Suprapubic skin (tissue), 4 donors: ENCODE measurements around the gene AMDHD2. TPM values are rescaled to one million over a fixed set of nuclear protein-coding genes. Genes with fewer than 3 reads are reported as not detected.

Experiments
- DNase-seq, 2 donors: peaks; one replicate each; pipeline ENCODE4 v3.0.0-alpha.2; 2019; ENCODE audit warnings: low spot score in 2 of 2
- H3K27ac ChIP-seq: fragments of 200-600 bp; sonication (generic); one replicate; pipeline ENCODE4 v1.5.1; 2019
- H3K27me3 ChIP-seq: fragments of 200-600 bp; sonication (generic); one replicate; pipeline ENCODE4 v1.5.1; 2019
- H3K36me3 ChIP-seq: fragments of 200-600 bp; sonication (generic); one replicate; pipeline ENCODE4 v1.5.1; 2019
- H3K4me1 ChIP-seq: fragments of 200-600 bp; sonication (generic); one replicate; pipeline ENCODE4 v1.5.1; 2019
- H3K4me3 ChIP-seq: fragments of 200-600 bp; sonication (generic); one replicate; pipeline ENCODE4 v1.5.1; 2019; ENCODE audit warnings: mild to moderate bottlenecking
- H3K9me3 ChIP-seq: fragments of 200-600 bp; sonication (generic); one replicate; pipeline ENCODE4 v1.5.1; 2019
- CTCF ChIP-seq, 2 donors: fragments of 200-600 bp in 1 of 2; fragments of 450-650 bp in 1 of 2; sonication (generic) in 1 of 2; IDR thresholded peaks; one replicate each; pipeline ENCODE4 v1.5.1; 2016 to 2019; ENCODE audit warnings: antibody characterized with exemption in 2 of 2, mild to moderate bottlenecking in 1 of 2, moderate library complexity in 1 of 2
- EP300 ChIP-seq: sonication (generic); formaldehyde crosslinking; IDR thresholded peaks from one replicate; pipeline ENCODE4 v1.6.1; 2017; ENCODE audit warnings: antibody characterized with exemption
- POLR2A ChIP-seq, 2 donors: fragments of 450-650 bp; IDR thresholded peaks; one replicate each; pipeline ENCODE4 v1.6.1; 2017; ENCODE audit warnings: antibody characterized with exemption in 2 of 2, mild to moderate bottlenecking in 2 of 2, moderate library complexity in 2 of 2
- POLR2AphosphoS5 ChIP-seq, 3 donors: sonication (generic); formaldehyde crosslinking; IDR thresholded peaks; one replicate each; pipeline ENCODE4 v1.6.1; 2017; ENCODE audit warnings: antibody characterized with exemption in 3 of 3
- WGBS: methylation state at CpG from one replicate; pipeline ENCODE4 v1.1.5; 2018; 5-methylcytosine and 5-hydroxymethylcytosine counted together
- total RNA-seq, 4 donors: library from RNA; depleted of rRNA; stranded (reverse); fragments of >200 nt; gene quantifications; one replicate each; pipeline ENCODE4 v1.1.0, GENCODE V29; 2016

Gene AMDHD2
- total RNA-seq, 4 donors from 2014 or later = 27.0 to 42.7 (median 38.0) TPM

GRCh38 chr16:2501946-2502895, 17.9 kb upstream of the AMDHD2 start:
- Histone ChIP-seq H3K36me3 (no peaks in the 10 kb centered on the region), H3K27me3 (no peaks in the 10 kb centered on the region), H3K27ac (no peak overlapping the region), H3K4me1 (peaks cover 58% of the 10 kb centered on the region), H3K4me3 (no peak overlapping the region), H3K9me3 (no peaks in the 10 kb centered on the region)
- WGBS = 78% methylated on average over 6 of the region's 18 CpGs
- TF ChIP-seq POLR2A (IDR thresholded peaks at IDR 0.05) (no peak), EP300 (no peak), CTCF (IDR thresholded peaks at IDR 0.05) (no peak), POLR2AphosphoS5 (IDR thresholded peaks at IDR 0.05) (no peak)
- no peak for DNase-seq

GRCh38 chr16:2505695-2506094, 14.5 kb upstream of the AMDHD2 start:
- Histone ChIP-seq H3K4me1 (peaks cover 23% of the 10 kb centered on the region), H3K4me3 (no peak overlapping the region), H3K27ac (no peak overlapping the region), H3K36me3 (no peaks in the 10 kb centered on the region), H3K27me3 (no peaks in the 10 kb centered on the region), H3K9me3 (no peaks in the 10 kb centered on the region)
- DNase-seq = no peak
- 91% methylated on average over 14 of the region's 14 CpGs for WGBS
- TF ChIP-seq POLR2A (IDR thresholded peaks at IDR 0.05) = no peak

- 65% methylated on average over 13 of the region's 14 CpGs for WGBS
- TF ChIP-seq EP300 (no peak), POLR2AphosphoS5 (IDR thresholded peaks at IDR 0.05) (no peak), CTCF (IDR thresholded peaks at IDR 0.05) (no peak), POLR2A (IDR thresholded peaks at IDR 0.05) (no peak)
- peaks cover 19% of the 10 kb centered on the region for H3K4me1 ChIP-seq
- no peaks in the 10 kb centered on the region for H3K36me3 ChIP-seq
- H3K27me3 ChIP-seq = no peaks in the 10 kb centered on the region
- H3K9me3 ChIP-seq = no peaks in the 10 kb centered on the region
- no peak for DNase-seq
- H3K27ac ChIP-seq = peak overlapping the region; percentile 71
- H3K4me3 ChIP-seq = no peak overlapping the region
These were observed 13.0 kb upstream of the AMDHD2 start for GRCh38 chr16:2507052-2507659.

- TF ChIP-seq POLR2AphosphoS5 (IDR thresholded peaks at IDR 0.05) (no peak), EP300 (no peak), CTCF (IDR thresholded peaks at IDR 0.05) (no peak), POLR2A (IDR thresholded peaks at IDR 0.05) (no peak)
- H3K4me1 ChIP-seq = peaks cover 19% of the 10 kb centered on the region
- no peak overlapping the region for H3K4me3 ChIP-seq
- H3K9me3 ChIP-seq = no peaks in the 10 kb centered on the region
- H3K27ac ChIP-seq = peak overlapping the region; percentile 71
- no peaks in the 10 kb centered on the region for H3K27me3 ChIP-seq
- DNase-seq = peak; percentile 67 to 80
- no peaks in the 10 kb centered on the region for H3K36me3 ChIP-seq
- 68% methylated on average over 11 of the region's 11 CpGs for WGBS
These were observed 12.5 kb upstream of the AMDHD2 start for GRCh38 chr16:2507665-2508064.

GRCh38 chr16:2508722-2509400, 11.3 kb upstream of the AMDHD2 start:
- WGBS = 82% methylated on average over 18 of the region's 18 CpGs
- Histone ChIP-seq H3K4me1 (peaks cover 24% of the 10 kb centered on the region), H3K4me3 (no peak overlapping the region), H3K27me3 (no peaks in the 10 kb centered on the region), H3K36me3 (no peaks in the 10 kb centered on the region), H3K27ac (no peak overlapping the region), H3K9me3 (no peaks in the 10 kb centered on the region)
- TF ChIP-seq EP300 = no peak
- DNase-seq = no peak
